H1 (cell line): Measurements from ENCODE around the gene SNX27. TPM values are rescaled to one million over a fixed set of nuclear protein-coding genes. Genes with fewer than 3 reads are reported as not detected.
A peak's percentile ranks its signal among the peaks of the same experiment; 100 is the strongest.

Source experiments
- CTCF ChIA-PET: fragments of 300-600 bp; sonication (Branson Sonifier 250); formaldehyde crosslinking; loops from one replicate; lab custom pipeline; 2021; ENCODE audit not compliant: partially characterized antibody; lab: Charles Lee
- POLR2A ChIA-PET: fragments of 300-600 bp; sonication (Branson Sonifier 250); formaldehyde crosslinking; loops from one replicate; lab custom pipeline; 2021; ENCODE audit warnings: inconsistent platforms; ENCODE audit not compliant: partially characterized antibody; lab: Charles Lee
- DNase-seq, 2 experiments: peaks; one replicate each; pipeline versions ENCODE4 v3.0.0 to v3.0.0-alpha.2; 2010 to 2022; ENCODE audit warnings: low spot score in 2 of 2, low read depth in 1 of 2, mixed read lengths in 1 of 2
- FAIRE-seq: peaks from 2 replicates; lab custom pipeline; 2011; peaks lifted over from hg19 to GRCh38; lab: Jason Lieb, UNC
- H2AFZ ChIP-seq: 2 replicates; pipeline ENCODE4 v1.8.1; 2012; ENCODE audit warnings: low read length, inconsistent platforms
- H2AK5ac ChIP-seq: 2 replicates; pipeline ENCODE4 v1.6.1; 2013; ENCODE audit warnings: low read depth, low read length
- H2BK120ac ChIP-seq: replicated peaks from 2 replicates; pipeline ENCODE3; 2013; ENCODE audit warnings: low read depth, low read length, inconsistent platforms
- H2BK12ac ChIP-seq: 2 replicates; pipeline ENCODE4 v1.6.1; 2013; ENCODE audit warnings: low read depth, low read length
- H2BK15ac ChIP-seq: 2 replicates; pipeline ENCODE4 v1.6.1; 2013; ENCODE audit warnings: low read length
- H2BK20ac ChIP-seq: 2 replicates; pipeline ENCODE4 v1.6.1; 2013; ENCODE audit warnings: low read length
- H2BK5ac ChIP-seq: 2 replicates; pipeline ENCODE4 v1.6.1; 2013; ENCODE audit warnings: low read depth, low read length
- H3K14ac ChIP-seq: 2 replicates; pipeline ENCODE4 v1.6.1; 2013; ENCODE audit warnings: inconsistent platforms; ENCODE audit not compliant: insufficient read length
- H3K18ac ChIP-seq: 2 replicates; pipeline ENCODE4 v1.6.1; 2013; ENCODE audit warnings: low read length; ENCODE audit errors: extremely low read depth
- H3K23ac ChIP-seq: 2 replicates; pipeline ENCODE4 v1.6.1; 2013; ENCODE audit warnings: inconsistent platforms; ENCODE audit not compliant: insufficient read length
- H3K23me2 ChIP-seq: 2 replicates; pipeline ENCODE4 v1.6.1; 2013; ENCODE audit warnings: low read depth, low read length
- H3K27ac ChIP-seq: 2 replicates; pipeline ENCODE4 v1.6.1; 2011; ENCODE audit warnings: low read depth, low read length, inconsistent platforms
- H3K27me3 ChIP-seq, 4 experiments: replicated peaks in 1 of 4; 1 replicate in 1 of 4; 2 replicates in 3 of 4; pipeline versions ENCODE4 v1.6.1 to v1.8.1; 2011 to 2013; ENCODE audit warnings: low read length in 3 of 4, mild to moderate bottlenecking in 3 of 4, inconsistent platforms in 2 of 4, mixed read lengths in 2 of 4, moderate library complexity in 1 of 4; ENCODE audit not compliant: control insufficient read depth in 3 of 4, insufficient read depth in 3 of 4; ENCODE audit errors: extremely low read depth in 1 of 4
- H3K36me3 ChIP-seq, 4 experiments: 2 replicates each; pipeline versions ENCODE4 v1.6.1 to v1.8.1; 2011 to 2013; ENCODE audit warnings: mild to moderate bottlenecking in 4 of 4, low read length in 3 of 4, moderate library complexity in 2 of 4, control low read depth in 1 of 4, inconsistent platforms in 1 of 4; ENCODE audit not compliant: insufficient read depth in 4 of 4, control insufficient read depth in 2 of 4
- H3K4ac ChIP-seq: replicated peaks from 2 replicates; pipeline ENCODE3; 2013; ENCODE audit warnings: low read length, low read depth, mixed read lengths, inconsistent platforms; ENCODE audit not compliant: insufficient read length
- H3K4me1 ChIP-seq, 4 experiments: replicated peaks in 1 of 4; 1 replicate in 1 of 4; 2 replicates in 3 of 4; pipeline versions ENCODE4 v1.6.1 to v1.8.1; 2011 to 2013; ENCODE audit warnings: low read length in 3 of 4, inconsistent platforms in 2 of 4, mixed read lengths in 1 of 4; ENCODE audit not compliant: insufficient read depth in 4 of 4, control insufficient read depth in 3 of 4
- H3K4me2 ChIP-seq, 2 experiments: 2 replicates each; pipeline versions ENCODE4 v1.6.1 to v1.8.1; 2011 to 2013; ENCODE audit warnings: low read depth in 2 of 2, low read length in 2 of 2, control low read depth in 1 of 2, inconsistent platforms in 1 of 2, mild to moderate bottlenecking in 1 of 2; ENCODE audit not compliant: insufficient read depth in 1 of 2
- H3K4me3 ChIP-seq, 4 experiments: fragments of 200-600, 300-600 bp in 1 of 4; sonication (generic), shearing (Covaris generic), sonication (Bioruptor Twin) in 1 of 4; 2 replicates each; pipeline versions ENCODE4 v1.5.1 to v1.8.1; 2011 to 2016; ENCODE audit warnings: low read length in 4 of 4, low read depth in 3 of 4, control low read depth in 2 of 4, inconsistent platforms in 2 of 4, mild to moderate bottlenecking in 2 of 4, mixed read lengths in 1 of 4, moderate library complexity in 1 of 4; ENCODE audit not compliant: insufficient read depth in 2 of 4; ENCODE audit errors: extremely low read depth in 1 of 4
- H3K56ac ChIP-seq: replicated peaks from 2 replicates; pipeline ENCODE3; 2013; ENCODE audit warnings: low read depth, mild to moderate bottlenecking, mixed read lengths, low read length, inconsistent platforms; ENCODE audit not compliant: insufficient read length
- H3K79me1 ChIP-seq: 2 replicates; pipeline ENCODE4 v1.6.1; 2013; ENCODE audit warnings: low read depth, low read length, control low read depth
- H3K79me2 ChIP-seq, 2 experiments: 2 replicates each; pipeline versions ENCODE4 v1.6.1 to v1.8.1; 2012 to 2013; ENCODE audit warnings: low read length in 2 of 2, mild to moderate bottlenecking in 2 of 2, inconsistent platforms in 1 of 2; ENCODE audit not compliant: insufficient read depth in 2 of 2, control insufficient read depth in 1 of 2
- H3K9ac ChIP-seq, 4 experiments: replicated peaks in 1 of 4; 1 replicate in 1 of 4; 2 replicates in 3 of 4; pipeline versions ENCODE4 v1.6.1 to v1.8.1; 2011 to 2013; ENCODE audit warnings: low read depth in 3 of 4, low read length in 3 of 4, control low read depth in 2 of 4, mild to moderate bottlenecking in 2 of 4, moderate library complexity in 2 of 4, inconsistent platforms in 1 of 4; ENCODE audit errors: extremely low read depth in 1 of 4
- H3K9me3 ChIP-seq, 2 experiments: 2 replicates each; pipeline versions ENCODE4 v1.6.1 to v1.8.1; 2012 to 2013; ENCODE audit warnings: mild to moderate bottlenecking in 2 of 2, moderate library complexity in 2 of 2, control low read depth in 1 of 2, inconsistent platforms in 1 of 2, low read depth in 1 of 2, low read length in 1 of 2, mixed read lengths in 1 of 2; ENCODE audit not compliant: insufficient read depth in 2 of 2
- H4K20me1 ChIP-seq, 2 experiments: replicated peaks in 1 of 2; 2 replicates each; pipeline versions ENCODE3 to v1.8.1; 2011 to 2013; ENCODE audit warnings: inconsistent platforms in 2 of 2, low read length in 2 of 2, mild to moderate bottlenecking in 1 of 2; ENCODE audit not compliant: insufficient read depth in 2 of 2, control insufficient read depth in 1 of 2
- H4K5ac ChIP-seq: 2 replicates; pipeline ENCODE4 v1.6.1; 2013; ENCODE audit warnings: low read length, low read depth, mixed read lengths, inconsistent platforms; ENCODE audit not compliant: insufficient read length
- H4K8ac ChIP-seq: 2 replicates; pipeline ENCODE4 v1.8.0; 2013; ENCODE audit warnings: mild to moderate bottlenecking, moderate library complexity, low read length, inconsistent platforms; ENCODE audit not compliant: insufficient read depth; ENCODE audit errors: extremely low read depth
- H4K91ac ChIP-seq: replicated peaks from 2 replicates; pipeline ENCODE3; 2013; ENCODE audit warnings: low read length, mixed read lengths, inconsistent platforms; ENCODE audit not compliant: insufficient read length
- CREB1 ChIP-seq: IDR thresholded peaks from 2 replicates; pipeline ENCODE4 v1.6.1; 2012; ENCODE audit warnings: inconsistent platforms
- RAD21 ChIP-seq, 2 experiments: IDR thresholded peaks in 1 of 2; conservative IDR thresholded peaks in 1 of 2; 2 replicates each; pipeline ENCODE4 v1.6.1; 2011; ENCODE audit warnings: low read depth in 2 of 2, low read length in 2 of 2, improper control_type of control experiment in 1 of 2, inconsistent platforms in 1 of 2, mild to moderate bottlenecking in 1 of 2, moderate library complexity in 1 of 2
- RNF2 ChIP-seq: fragments of 200-900, 300-1000 bp; sonication (generic); IDR thresholded peaks from 2 replicates; pipeline ENCODE4 v1.7.1; 2016; ENCODE audit warnings: borderline replicate concordance, low read depth, mild to moderate bottlenecking, antibody characterized with exemption, low read length; ENCODE audit not compliant: poor library complexity, severe bottlenecking; ENCODE audit errors: missing control alignments
- RXRA ChIP-seq: IDR thresholded peaks from 2 replicates; pipeline ENCODE4 v1.6.1; 2011; ENCODE audit warnings: low read depth, mild to moderate bottlenecking, low read length, moderate library complexity; ENCODE audit not compliant: insufficient read depth
- SIN3A ChIP-seq, 2 experiments: IDR thresholded peaks in 1 of 2; conservative IDR thresholded peaks in 1 of 2; 2 replicates each; pipeline ENCODE4 v1.6.1; 2011 to 2012; ENCODE audit warnings: low read length in 2 of 2, improper control_type of control experiment in 1 of 2, low read depth in 1 of 2, mild to moderate bottlenecking in 1 of 2
- WGBS, 2 experiments: shearing (Covaris generic) in 1 of 2; methylation state at CpG; one replicate each; pipeline versions ENCODE4 v1.1.6 to v1.1.7; 2013 to 2015; ENCODE audit warnings: low lambda C conversion rate in 2 of 2, mixed read lengths in 2 of 2, inconsistent platforms in 1 of 2, low coverage in 1 of 2, missing lambda C conversion rate in 1 of 2; ENCODE audit not compliant: insufficient replicate concordance in 2 of 2, insufficient coverage in 1 of 2, insufficient read length in 1 of 2; ENCODE audit errors: extremely low coverage in 1 of 2, missing lambda C conversion rate in 1 of 2; 5-methylcytosine and 5-hydroxymethylcytosine counted together
- polyA plus RNA-seq, 7 experiments: library from polyadenylated mRNA; depleted of rRNA in 3 of 7; stranded (reverse) in 5 of 7; unstranded in 2 of 7; fragments of >200 nt in 5 of 7; fragments of 200-250 nt in 2 of 7; gene quantifications; 1 replicate in 5 of 7; 2 replicates in 1 of 7; 4 replicates in 1 of 7; pipeline versions ENCODE4 v1.2.1 to v1.2.3, GENCODE V29; 2011 to 2013; ENCODE audit warnings: missing spikeins in 2 of 7, mixed read lengths in 2 of 7
- total RNA-seq: library from RNA; stranded (reverse); fragmentation: NEBNext Ultra II Directional; extraction: Animal tissue kit (Norgen Biotek cat#: 25700); gene quantifications from 2 replicates; pipeline ENCODE4 v1.2.1, GENCODE V29; 2021
- TF ChIP-seq, protein P1 (sequence below), 3 experiments: IDR thresholded peaks; 1 replicate in 2 of 3; 2 replicates in 1 of 3; pipeline versions ENCODE4 v1.5.1 to v1.6.1; 2011; ENCODE audit warnings: low read length in 3 of 3, mild to moderate bottlenecking in 3 of 3, inconsistent platforms in 2 of 3, low read depth in 1 of 3, moderate library complexity in 1 of 3; ENCODE audit not compliant: insufficient read depth in 1 of 3; ENCODE audit errors: control extremely low read depth in 1 of 3

The SNX27 gene
- total and polyA plus RNA-seq, 2 of the 8 experiments (the other 6 are each of a cell fraction or from before 2014, with no cell fraction given): 23.4 to 65.4 TPM

- ChIA-PET POLR2A (interaction anchor here (0.9 to 3.5 kb wide), 5 partner anchors 10 to 175 kb away, joined by 3 to 15 read pairs (median 4); partner anchors contain the start of gene TUFT1), CTCF (interaction anchor here (0.5 to 4.8 kb wide), 23 partner anchors 8 to 1252 kb away, joined by 3 to 41 read pairs (median 4); no protein-coding TSS in a partner anchor)
- no peak overlapping the region for H4K8ac ChIP-seq
- no peak overlapping the region; the same call in 1 of the 2 replicates for H3K18ac ChIP-seq
- DNase-seq: peak in 1 of 2 experiments; percentile 82
- no peak overlapping the region; a peak in 1 of 7 replicates for H3K9ac ChIP-seq
- H2AK5ac ChIP-seq: no peak overlapping the region
- H3K27me3 ChIP-seq: peaks cover 0 to 17% (median 11%) of the 10 kb centered on the region in 4 experiments; a peak in 5 of 7 replicates
- peak overlapping the region; percentile 76 to 97 for H3K4me2 ChIP-seq
- no peak for FAIRE-seq
- no peak overlapping the region for H2BK15ac ChIP-seq
- no peaks in the 10 kb centered on the region for H3K36me3 ChIP-seq
- TF ChIP-seq SIN3A (conservative IDR thresholded peaks at IDR 0.05 in 1 of 2, IDR thresholded peaks at IDR 0.05 in 1 of 2; ENCODE audit: low read depth in 1 of 2, low read length in 2 of 2): peak; percentile 30 to 60; a peak in 2 of 4 replicates
- TF ChIP-seq RNF2: no peak
- no peak for TF ChIP-seq RXRA
- peak; percentile 41 to 51 for TF ChIP-seq RAD21 (IDR thresholded peaks at IDR 0.05 in 1 of 2, conservative IDR thresholded peaks at IDR 0.05 in 1 of 2; ENCODE audit: low read depth in 2 of 2, low read length in 2 of 2)
- TF ChIP-seq CREB1: peak; percentile 26; the same call in 1 of the 2 replicates
- TF ChIP-seq, protein P1, sequence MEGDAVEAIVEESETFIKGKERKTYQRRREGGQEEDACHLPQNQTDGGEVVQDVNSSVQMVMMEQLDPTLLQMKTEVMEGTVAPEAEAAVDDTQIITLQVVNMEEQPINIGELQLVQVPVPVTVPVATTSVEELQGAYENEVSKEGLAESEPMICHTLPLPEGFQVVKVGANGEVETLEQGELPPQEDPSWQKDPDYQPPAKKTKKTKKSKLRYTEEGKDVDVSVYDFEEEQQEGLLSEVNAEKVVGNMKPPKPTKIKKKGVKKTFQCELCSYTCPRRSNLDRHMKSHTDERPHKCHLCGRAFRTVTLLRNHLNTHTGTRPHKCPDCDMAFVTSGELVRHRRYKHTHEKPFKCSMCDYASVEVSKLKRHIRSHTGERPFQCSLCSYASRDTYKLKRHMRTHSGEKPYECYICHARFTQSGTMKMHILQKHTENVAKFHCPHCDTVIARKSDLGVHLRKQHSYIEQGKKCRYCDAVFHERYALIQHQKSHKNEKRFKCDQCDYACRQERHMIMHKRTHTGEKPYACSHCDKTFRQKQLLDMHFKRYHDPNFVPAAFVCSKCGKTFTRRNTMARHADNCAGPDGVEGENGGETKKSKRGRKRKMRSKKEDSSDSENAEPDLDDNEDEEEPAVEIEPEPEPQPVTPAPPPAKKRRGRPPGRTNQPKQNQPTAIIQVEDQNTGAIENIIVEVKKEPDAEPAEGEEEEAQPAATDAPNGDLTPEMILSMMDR (IDR thresholded peaks at IDR 0.05; ENCODE audit: control extremely low read depth in 1 of 3, insufficient read depth in 1 of 3, low read depth in 1 of 3, low read length in 3 of 3): peak; percentile 47 to 57 (median 55)
- H2AFZ ChIP-seq: 0 out of 2 replicates have a peak overlapping the region, but pooled peaks have one; percentile 16
- H2BK12ac ChIP-seq: 0 out of 2 replicates have a peak overlapping the region, but pooled peaks have one; percentile 50
- H3K23me2 ChIP-seq: peaks cover 8% of the 10 kb centered on the region; the same call in 1 of the 2 replicates
- no peak overlapping the region for H3K4ac ChIP-seq
- no peaks in the 10 kb centered on the region for H3K79me2 ChIP-seq
- H3K4me3 ChIP-seq: peak overlapping the region; percentile 29 to 60 (median 54); a peak in 7 of 8 replicates
- H4K91ac ChIP-seq: no peak overlapping the region
- 40% methylated on average over 16 of the region's 17 CpGs; no CpG with 5 or more reads in 1 of the 2 experiments for WGBS, 2 experiments
- no peak overlapping the region for H3K27ac ChIP-seq
- H2BK20ac ChIP-seq: no peak overlapping the region
- H2BK120ac ChIP-seq: no peak overlapping the region
- no peak overlapping the region for H2BK5ac ChIP-seq
- H3K9me3 ChIP-seq: no peaks in the 10 kb centered on the region
- H3K23ac ChIP-seq: no peak overlapping the region
- no peak overlapping the region for H3K56ac ChIP-seq
- no peaks in the 10 kb centered on the region; the same call in 1 of the 2 replicates for H3K79me1 ChIP-seq
- no peak overlapping the region for H3K14ac ChIP-seq
- H4K20me1 ChIP-seq: no peaks in the 10 kb centered on the region
- H3K4me1 ChIP-seq: peaks cover under 1 to 8% (median 3%) of the 10 kb centered on the region in 4 experiments
- H4K5ac ChIP-seq: no peak overlapping the region
Observed at GRCh38 chr1:151715726-151716404, 104.0 kb downstream of the SNX27 start.
